H9 (cell line): Measurements from ENCODE around the gene KCNMB3. TPM values are rescaled to one million over a fixed set of nuclear protein-coding genes. Genes with fewer than 3 reads are reported as not detected.

Experiments
- DNase-seq: peaks from one replicate; pipeline ENCODE4 v3.0.0-alpha.2; 2017
- H2AFZ ChIP-seq: one replicate; pipeline ENCODE4 v1.6.1; 2013; ENCODE audit warnings: mild to moderate bottlenecking, low read length, control low read depth, moderate library complexity
- H2AK5ac ChIP-seq: 2 replicates; pipeline ENCODE4 v1.6.1; 2013; ENCODE audit warnings: low read length, control low read depth, mixed read lengths; ENCODE audit not compliant: insufficient read length
- H2BK120ac ChIP-seq: one replicate; pipeline ENCODE4 v1.6.1; 2013; ENCODE audit warnings: low read depth, mild to moderate bottlenecking, low read length, control low read depth, inconsistent platforms; ENCODE audit not compliant: poor library complexity, severe bottlenecking
- H2BK12ac ChIP-seq: 2 replicates; pipeline ENCODE4 v1.6.1; 2013; ENCODE audit warnings: low read length, control low read depth, mixed read lengths, low read depth; ENCODE audit not compliant: insufficient read length
- H2BK15ac ChIP-seq: 2 replicates; pipeline ENCODE4 v1.6.1; 2013; ENCODE audit warnings: low read depth, low read length, control low read depth
- H2BK20ac ChIP-seq: one replicate; pipeline ENCODE4 v1.6.1; 2013; ENCODE audit warnings: low read depth, mild to moderate bottlenecking, low read length, control low read depth, inconsistent platforms; ENCODE audit not compliant: poor library complexity, severe bottlenecking
- H2BK5ac ChIP-seq: 2 replicates; pipeline ENCODE4 v1.6.1; 2013; ENCODE audit warnings: low read length, control low read depth, mixed read lengths; ENCODE audit not compliant: insufficient read length
- H3K14ac ChIP-seq: 2 replicates; pipeline ENCODE4 v1.6.1; 2013; ENCODE audit warnings: low read length, control low read depth; ENCODE audit not compliant: insufficient read depth
- H3K18ac ChIP-seq: 2 replicates; pipeline ENCODE4 v1.6.1; 2013; ENCODE audit warnings: low read depth, mild to moderate bottlenecking, mixed read lengths, low read length, control low read depth; ENCODE audit not compliant: insufficient read length
- H3K23ac ChIP-seq: 2 replicates; pipeline ENCODE4 v1.6.1; 2013; ENCODE audit warnings: low read length, control low read depth, mixed read lengths, low read depth; ENCODE audit not compliant: insufficient read length
- H3K23me2 ChIP-seq: 2 replicates; pipeline ENCODE4 v1.6.1; 2013; ENCODE audit warnings: low read depth, mild to moderate bottlenecking, mixed read lengths, low read length, control low read depth; ENCODE audit not compliant: insufficient read length, poor library complexity, severe bottlenecking
- H3K27ac ChIP-seq: 2 replicates; pipeline ENCODE4 v1.5.1; 2013; ENCODE audit warnings: low read length, control low read depth, mixed read lengths, low read depth; ENCODE audit not compliant: insufficient read length
- H3K27me3 ChIP-seq: 2 replicates; pipeline ENCODE4 v1.6.1; 2013; ENCODE audit warnings: low read length, control low read depth, inconsistent platforms; ENCODE audit not compliant: insufficient read depth
- H3K4ac ChIP-seq: 2 replicates; pipeline ENCODE4 v1.6.1; 2013; ENCODE audit warnings: low read depth, mild to moderate bottlenecking, control low read depth, inconsistent platforms, low read length, moderate library complexity
- H3K4me1 ChIP-seq: 2 replicates; pipeline ENCODE4 v1.6.1; 2013; ENCODE audit warnings: low read length, control low read depth, inconsistent platforms; ENCODE audit not compliant: insufficient read depth
- H3K4me2 ChIP-seq: 2 replicates; pipeline ENCODE4 v1.6.1; 2013; ENCODE audit warnings: low read length, control low read depth, mixed read lengths; ENCODE audit not compliant: insufficient read length, insufficient read depth
- H3K56ac ChIP-seq: 2 replicates; pipeline ENCODE4 v1.6.1; 2013; ENCODE audit warnings: low read depth, mild to moderate bottlenecking, mixed read lengths, low read length, control low read depth; ENCODE audit not compliant: insufficient read length
- H3K79me1 ChIP-seq: 2 replicates; pipeline ENCODE4 v1.6.1; 2013; ENCODE audit warnings: low read depth, mild to moderate bottlenecking, moderate library complexity, low read length, control low read depth, inconsistent platforms; ENCODE audit not compliant: insufficient read depth, poor library complexity, severe bottlenecking
- H3K79me2 ChIP-seq: 2 replicates; pipeline ENCODE4 v1.6.1; 2013; ENCODE audit warnings: low read length, control low read depth, inconsistent platforms; ENCODE audit not compliant: insufficient read depth
- H3K9ac ChIP-seq: 2 replicates; pipeline ENCODE4 v1.6.1; 2013; ENCODE audit warnings: low read length, control low read depth, mixed read lengths; ENCODE audit not compliant: insufficient read length; ENCODE audit errors: extremely low read depth
- H3K9me3 ChIP-seq: one replicate; pipeline ENCODE4 v1.6.1; 2013; ENCODE audit warnings: low read depth, low read length, inconsistent platforms; ENCODE audit not compliant: control insufficient read depth
- H3T11ph ChIP-seq: one replicate; pipeline ENCODE4 v1.6.1; 2013; ENCODE audit warnings: mild to moderate bottlenecking, low read length, control low read depth, inconsistent platforms
- H4K20me1 ChIP-seq: one replicate; pipeline ENCODE4 v1.6.1; 2013; ENCODE audit not compliant: control insufficient read depth, insufficient read length, insufficient read depth
- H4K5ac ChIP-seq: 2 replicates; pipeline ENCODE4 v1.6.1; 2013; ENCODE audit warnings: low read depth, mild to moderate bottlenecking, mixed read lengths, low read length, control low read depth; ENCODE audit not compliant: insufficient read length
- H4K8ac ChIP-seq: replicated peaks from 2 replicates; pipeline ENCODE4 v1.6.1; 2013; ENCODE audit warnings: low read length, control low read depth, mixed read lengths, low read depth; ENCODE audit not compliant: insufficient read length
- H4K91ac ChIP-seq: 2 replicates; pipeline ENCODE4 v1.6.1; 2013; ENCODE audit warnings: low read depth, mild to moderate bottlenecking, moderate library complexity, mixed read lengths, low read length, control low read depth; ENCODE audit not compliant: insufficient read length
- H3K27ac Mint-ChIP-seq, 3 experiments: 2 replicates in 2 of 3; 3 replicates in 1 of 3; pipeline ENCODE4 v1.8.0; 2020 to 2021; ENCODE audit warnings: mixed read lengths in 3 of 3, mild to moderate bottlenecking in 1 of 3, moderate library complexity in 1 of 3
- H3K27me3 Mint-ChIP-seq: 2 replicates; pipeline ENCODE4 v1.8.0; 2021; ENCODE audit warnings: low read depth, mild to moderate bottlenecking, moderate library complexity, mixed read lengths
- H3K36me3 Mint-ChIP-seq, 3 experiments: 2 replicates in 2 of 3; 3 replicates in 1 of 3; pipeline ENCODE4 v1.8.0; 2020 to 2021; ENCODE audit warnings: low read depth in 3 of 3, mixed read lengths in 3 of 3; ENCODE audit not compliant: insufficient read depth in 1 of 3
- H3K4me1 Mint-ChIP-seq, 2 experiments: 2 replicates each; pipeline ENCODE4 v1.8.0; 2020; ENCODE audit warnings: mixed read lengths in 2 of 2
- H3K4me3 Mint-ChIP-seq, 2 experiments: 2 replicates in 1 of 2; 3 replicates in 1 of 2; pipeline ENCODE4 v1.8.0; 2020 to 2021; ENCODE audit warnings: mild to moderate bottlenecking in 2 of 2, mixed read lengths in 2 of 2, moderate library complexity in 1 of 2
- H3K9me3 Mint-ChIP-seq, 2 experiments: 2 replicates in 1 of 2; 3 replicates in 1 of 2; pipeline ENCODE4 v1.8.0; 2020; ENCODE audit warnings: mild to moderate bottlenecking in 2 of 2, mixed read lengths in 2 of 2, moderate library complexity in 1 of 2
- CTCF ChIP-seq: fragments of 200-600 bp; sonication (generic); conservative IDR thresholded peaks from 3 replicates; pipeline ENCODE4 v1.8.0; 2021; ENCODE audit warnings: antibody characterized with exemption, mild to moderate bottlenecking
- WGBS: extraction: QIAGEN DNeasy Blood & Tissue Kit; methylation state at CpG from one replicate; pipeline ENCODE4 v1.1.7; 2013; ENCODE audit warnings: missing lambda C conversion rate, low lambda C conversion rate, mixed read lengths; ENCODE audit not compliant: insufficient read length; ENCODE audit errors: extremely low coverage; 5-methylcytosine and 5-hydroxymethylcytosine counted together
- total RNA-seq: library from RNA; stranded (reverse); gene quantifications from 2 replicates; pipeline ENCODE4 v1.2.1, GENCODE V29; 2021

Gene KCNMB3
- total RNA-seq, 1 experiment from 2014 or later = 1.6 TPM

GRCh38 chr3:179194931-179195330 lies 56.0 kb downstream of the KCNMB3 start:
- Histone ChIP-seq H3K4ac (no peak overlapping the region), H3K27me3 (no peaks in the 10 kb centered on the region), H2BK5ac (no peak overlapping the region), H3K27ac (no peak overlapping the region), H2BK120ac (no peak overlapping the region), H4K5ac (no peak overlapping the region), H3K23ac (no peak overlapping the region), H3K23me2 (no peaks in the 10 kb centered on the region), H3K18ac (no peak overlapping the region), H3K9ac (no peak overlapping the region), H2BK20ac (no peak overlapping the region), H3K56ac (no peak overlapping the region), H4K20me1 (no peaks in the 10 kb centered on the region), H3K4me2 (no peak overlapping the region), H3K79me1 (no peaks in the 10 kb centered on the region), H3K14ac (no peak overlapping the region), H4K8ac (no peak overlapping the region), H3K79me2 (no peaks in the 10 kb centered on the region), H4K91ac (no peak overlapping the region), H3K9me3 (no peaks in the 10 kb centered on the region), H2AK5ac (no peak overlapping the region), H2BK15ac (no peak overlapping the region), H3T11ph (no peak overlapping the region), H2AFZ (no peak overlapping the region), H2BK12ac (no peak overlapping the region), H3K4me1 (peaks cover 4% of the 10 kb centered on the region; the same call in 1 of the 2 replicates)
- peak; percentile 35 for DNase-seq
- WGBS = no CpG with 5 or more reads among the region's 4 CpGs
- Mint-ChIP-seq H3K27me3 (no peaks in the 10 kb centered on the region), H3K36me3 (0 out of 7 replicates have a peak, but pooled peaks cover 0 to 3% (median 0%) of the 10 kb centered on the region in 3 experiments), H3K4me1 (peaks cover 33 to 39% of the 10 kb centered on the region in 2 experiments), H3K9me3 (no peaks in the 10 kb centered on the region), H3K27ac (peak overlapping the region; percentile 20 to 66 (median 42); a peak in 5 of 7 replicates), H3K4me3 (no peak overlapping the region)
- no peak for TF ChIP-seq CTCF

Other genes with a start within 250 kb of the KCNMB3 start
- 9.4 and 10.5 TPM in 2 replicates for gene ZMAT3, start 179.3 kb downstream of the KCNMB3 start, total RNA-seq
- gene PIK3CA, start 102.8 kb downstream of the KCNMB3 start, total RNA-seq = 9.8 and 12.0 TPM in 2 replicates
- gene ZNF639, start 71.9 kb upstream of the KCNMB3 start, total RNA-seq = 44.1 and 44.7 TPM in 2 replicates
- 45.2 and 46.0 TPM in 2 replicates for gene MFN1, start 96.6 kb upstream of the KCNMB3 start, total RNA-seq
- 24.2 and 25.0 TPM in 2 replicates for gene GNB4, start 200.4 kb upstream of the KCNMB3 start, total RNA-seq